Measurements from ENCODE around the gene ZNF438. TPM values are rescaled to one million over a fixed set of nuclear protein-coding genes. Genes with fewer than 3 reads are reported as not detected.
A peak's percentile ranks its signal among the peaks of the same experiment; 100 is the strongest.

ZNF438 gene
- total and polyA plus RNA-seq, 2 donors (not counting 1 experiment from before 2014, with no cell fraction given), result 4.7 to 6.6 TPM

DNA sequence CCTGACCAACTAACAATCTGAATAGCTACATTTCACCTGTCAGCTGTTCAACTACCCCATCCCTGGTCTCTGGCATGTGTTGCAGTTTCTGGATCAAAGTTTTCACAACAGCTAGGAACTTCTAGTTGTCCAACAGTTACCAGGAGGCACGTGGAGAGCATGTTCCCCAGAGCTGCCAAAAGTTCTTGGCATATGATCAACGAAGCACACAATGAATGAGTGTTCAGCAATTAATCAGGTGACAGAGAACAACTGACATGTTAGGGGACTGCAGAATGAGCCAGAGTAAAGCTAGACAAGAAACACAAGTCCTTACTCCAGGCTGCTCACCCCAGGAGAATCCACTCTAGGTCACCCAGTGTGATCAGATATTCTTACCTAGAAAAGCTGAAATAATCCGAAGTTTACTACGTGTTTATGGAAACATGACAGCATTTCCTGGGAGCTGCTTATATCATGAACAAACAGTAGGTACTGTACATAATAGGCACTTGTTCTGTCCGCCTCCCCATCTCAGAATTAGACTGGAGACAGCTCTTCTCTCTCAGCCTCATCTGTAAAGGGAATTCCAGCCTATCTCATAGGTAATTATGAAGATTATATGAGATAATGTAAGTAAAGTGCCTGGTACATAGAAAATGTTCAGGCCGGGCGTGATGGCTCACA lies 50.6 kb downstream of the ZNF438 start:
- Histone ChIP-seq H3K79me2 (ENCODE audit: control insufficient read depth, insufficient read depth, low read length) (no peaks in the 10 kb centered on the region), H3K27me3 (ENCODE audit: control insufficient read depth, insufficient read depth, low read length) (no peaks in the 10 kb centered on the region), H3K36me3 (ENCODE audit: control insufficient read depth, insufficient read depth, low read length) (no peaks in the 10 kb centered on the region), H3K4me1 (ENCODE audit: control insufficient read depth, extremely low read depth, insufficient read depth, low read length) (peaks cover 10% of the 10 kb centered on the region), H3K4me2 (ENCODE audit: extremely low read depth, insufficient read depth, low read length) (peak overlapping the region; percentile 42), H3K27ac (ENCODE audit: insufficient read depth, low read length) (no peak overlapping the region), H2AFZ (ENCODE audit: low read length) (no peak overlapping the region), H4K20me1 (ENCODE audit: control insufficient read depth, extremely low read depth, insufficient read depth, low read length) (no peaks in the 10 kb centered on the region), H3K4me3 (replicated peaks in 1 of 4; ENCODE audit: control extremely low read depth in 1 of 4, insufficient read depth in 1 of 4, low read depth in 3 of 4, low read length in 4 of 4) (no peak overlapping the region), H3K9me3 (ENCODE audit: control insufficient read depth, insufficient read depth, low read depth, low read length) (no peaks in the 10 kb centered on the region), H3K9ac (ENCODE audit: insufficient read depth, low read length) (no peak overlapping the region)
- DNase-seq (ENCODE audit: low read depth in 2 of 2), result peak; percentile 72 to 83
- TF ChIP-seq, protein P1, sequence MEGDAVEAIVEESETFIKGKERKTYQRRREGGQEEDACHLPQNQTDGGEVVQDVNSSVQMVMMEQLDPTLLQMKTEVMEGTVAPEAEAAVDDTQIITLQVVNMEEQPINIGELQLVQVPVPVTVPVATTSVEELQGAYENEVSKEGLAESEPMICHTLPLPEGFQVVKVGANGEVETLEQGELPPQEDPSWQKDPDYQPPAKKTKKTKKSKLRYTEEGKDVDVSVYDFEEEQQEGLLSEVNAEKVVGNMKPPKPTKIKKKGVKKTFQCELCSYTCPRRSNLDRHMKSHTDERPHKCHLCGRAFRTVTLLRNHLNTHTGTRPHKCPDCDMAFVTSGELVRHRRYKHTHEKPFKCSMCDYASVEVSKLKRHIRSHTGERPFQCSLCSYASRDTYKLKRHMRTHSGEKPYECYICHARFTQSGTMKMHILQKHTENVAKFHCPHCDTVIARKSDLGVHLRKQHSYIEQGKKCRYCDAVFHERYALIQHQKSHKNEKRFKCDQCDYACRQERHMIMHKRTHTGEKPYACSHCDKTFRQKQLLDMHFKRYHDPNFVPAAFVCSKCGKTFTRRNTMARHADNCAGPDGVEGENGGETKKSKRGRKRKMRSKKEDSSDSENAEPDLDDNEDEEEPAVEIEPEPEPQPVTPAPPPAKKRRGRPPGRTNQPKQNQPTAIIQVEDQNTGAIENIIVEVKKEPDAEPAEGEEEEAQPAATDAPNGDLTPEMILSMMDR (conservative IDR thresholded peaks at IDR 0.05 in 1 of 2, IDR thresholded peaks at IDR 0.05 in 1 of 2; ENCODE audit: low read depth in 1 of 2, low read length in 2 of 2), result no peak
- TF ChIP-seq EZH2 (IDR thresholded peaks at IDR 0.05; ENCODE audit: low read length, missing control alignments), result no peak

DNA sequence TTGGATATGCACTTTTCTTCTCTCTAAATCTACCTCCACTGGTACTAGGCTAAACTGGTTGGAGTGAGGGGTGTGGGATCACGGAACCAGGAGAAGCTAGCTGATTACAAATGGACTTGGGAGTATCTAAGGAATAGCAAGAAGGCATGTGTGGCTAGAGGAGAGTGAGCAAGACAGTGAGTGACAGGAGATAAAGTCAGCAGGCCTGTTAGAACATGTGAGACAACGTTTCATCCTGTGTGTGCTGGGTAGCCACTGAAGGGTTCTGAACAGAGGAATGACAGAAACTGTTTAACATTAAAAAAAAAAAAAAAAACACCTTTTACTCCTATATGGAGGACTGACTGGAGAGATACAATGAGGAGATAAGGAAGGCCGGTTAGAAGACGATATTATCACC lies 51.7 kb downstream of the ZNF438 start:
- Histone ChIP-seq H3K36me3 (ENCODE audit: control insufficient read depth, insufficient read depth, low read length) (no peaks in the 10 kb centered on the region), H3K79me2 (ENCODE audit: control insufficient read depth, insufficient read depth, low read length) (no peaks in the 10 kb centered on the region), H3K27ac (ENCODE audit: insufficient read depth, low read length) (no peak overlapping the region), H3K9ac (ENCODE audit: insufficient read depth, low read length) (no peak overlapping the region), H3K4me3 (replicated peaks in 1 of 4; ENCODE audit: control extremely low read depth in 1 of 4, insufficient read depth in 1 of 4, low read depth in 3 of 4, low read length in 4 of 4) (no peak overlapping the region), H3K27me3 (ENCODE audit: control insufficient read depth, insufficient read depth, low read length) (no peaks in the 10 kb centered on the region), H3K4me2 (ENCODE audit: extremely low read depth, insufficient read depth, low read length) (no peak overlapping the region), H3K4me1 (ENCODE audit: control insufficient read depth, extremely low read depth, insufficient read depth, low read length) (peaks cover 7% of the 10 kb centered on the region), H3K9me3 (ENCODE audit: control insufficient read depth, insufficient read depth, low read depth, low read length) (no peaks in the 10 kb centered on the region), H4K20me1 (ENCODE audit: control insufficient read depth, extremely low read depth, insufficient read depth, low read length) (no peaks in the 10 kb centered on the region), H2AFZ (ENCODE audit: low read length) (no peak overlapping the region)
- TF ChIP-seq, protein P1 (conservative IDR thresholded peaks at IDR 0.05 in 1 of 2, IDR thresholded peaks at IDR 0.05 in 1 of 2; ENCODE audit: low read depth in 1 of 2, low read length in 2 of 2), result no peak
- no peak for TF ChIP-seq EZH2 (IDR thresholded peaks at IDR 0.05; ENCODE audit: low read length, missing control alignments)
- no peak for DNase-seq (ENCODE audit: low read depth in 2 of 2)

DNA sequence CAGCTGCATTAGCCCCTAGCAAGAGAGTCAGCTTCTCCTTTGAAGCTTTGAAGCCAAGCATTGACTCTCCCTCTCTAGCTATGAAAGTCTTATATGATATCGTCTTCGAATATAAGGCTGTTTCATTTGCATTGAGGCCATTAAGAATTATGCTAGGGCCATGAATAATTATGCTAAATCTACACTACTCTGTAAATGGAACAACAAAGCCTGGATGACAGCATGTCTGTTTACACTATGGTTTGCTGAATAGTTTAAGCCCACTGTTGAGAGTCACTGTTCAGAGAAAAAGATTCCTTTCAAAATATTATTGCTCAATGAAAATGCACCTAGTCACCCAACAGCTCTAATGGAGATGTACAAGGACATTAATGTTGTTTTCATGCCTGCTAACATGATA lies 52.8 kb downstream of the ZNF438 start:
- H3K4me2 ChIP-seq (ENCODE audit: extremely low read depth, insufficient read depth, low read length), result no peak overlapping the region
- no peak overlapping the region for H3K27ac ChIP-seq (ENCODE audit: insufficient read depth, low read length)

More for the DNA sequence above, 52.8 kb downstream of the ZNF438 start:
- no peak for TF ChIP-seq EZH2 (IDR thresholded peaks at IDR 0.05; ENCODE audit: low read length, missing control alignments)
- Histone ChIP-seq H3K4me1 (ENCODE audit: control insufficient read depth, extremely low read depth, insufficient read depth, low read length) (peaks cover 6% of the 10 kb centered on the region), H3K36me3 (ENCODE audit: control insufficient read depth, insufficient read depth, low read length) (no peaks in the 10 kb centered on the region), H3K4me3 (replicated peaks in 1 of 4; ENCODE audit: control extremely low read depth in 1 of 4, insufficient read depth in 1 of 4, low read depth in 3 of 4, low read length in 4 of 4) (no peak overlapping the region), H3K9me3 (ENCODE audit: control insufficient read depth, insufficient read depth, low read depth, low read length) (no peaks in the 10 kb centered on the region), H2AFZ (ENCODE audit: low read length) (no peak overlapping the region), H4K20me1 (ENCODE audit: control insufficient read depth, extremely low read depth, insufficient read depth, low read length) (no peaks in the 10 kb centered on the region), H3K79me2 (ENCODE audit: control insufficient read depth, insufficient read depth, low read length) (no peaks in the 10 kb centered on the region), H3K9ac (ENCODE audit: insufficient read depth, low read length) (no peak overlapping the region), H3K27me3 (ENCODE audit: control insufficient read depth, insufficient read depth, low read length) (no peaks in the 10 kb centered on the region)
- no peak for DNase-seq (ENCODE audit: low read depth in 2 of 2)
